SK-N-MC (cell line): ENCODE measurements around the gene WWC1.

Experiments used
- DNase-seq: peaks from one replicate; pipeline ENCODE4 v3.0.0-alpha.2; 2011; ENCODE audit warnings: low read depth, low spot score
- H3K27ac ChIP-seq: fragments of 200-600 bp; sonication (generic); 2 replicates; pipeline ENCODE4 v1.5.1; 2016; ENCODE audit warnings: mixed run types
- H3K36me3 ChIP-seq: fragments of 200-600 bp; sonication (generic); 2 replicates; pipeline ENCODE4 v1.6.1; 2017; ENCODE audit warnings: antibody characterized with exemption, low read length, mixed read lengths; ENCODE audit not compliant: insufficient read depth
- H3K4me3 ChIP-seq: fragments of 200-600 bp; sonication (generic); 2 replicates; pipeline ENCODE4 v1.5.1; 2016
- H3K9ac ChIP-seq: fragments of 200-600 bp; sonication (generic); 2 replicates; pipeline ENCODE4 v1.8.0; 2017; ENCODE audit warnings: mixed run types, mixed read lengths; ENCODE audit not compliant: insufficient read length
- H3K9me3 ChIP-seq: fragments of 200-600 bp; sonication (generic); 2 replicates; pipeline ENCODE4 v1.6.1; 2017; ENCODE audit warnings: low read depth, mild to moderate bottlenecking, antibody characterized with exemption, low read length, moderate library complexity, mixed read lengths
- EZH2 ChIP-seq: fragments of 200-600 bp; sonication (generic); IDR thresholded peaks from one replicate; pipeline ENCODE4 v1.6.1; 2017; ENCODE audit warnings: antibody characterized with exemption
- FOXP2 ChIP-seq: optimal IDR thresholded peaks from 2 replicates; pipeline ENCODE3; 2011; ENCODE audit warnings: mild to moderate bottlenecking, moderate library complexity; ENCODE audit not compliant: insufficient read depth; ENCODE audit errors: extremely low read length, control extremely low read depth
- POLR2AphosphoS5 ChIP-seq: IDR thresholded peaks from 2 replicates; pipeline ENCODE4 v1.6.1; 2012; ENCODE audit warnings: mild to moderate bottlenecking, low read depth, low read length, borderline replicate concordance

The WWC1 gene

GRCh38 chr5:168449166-168449565, 157.7 kb downstream of the WWC1 start:
- H3K36me3 ChIP-seq, result no peaks in the 10 kb centered on the region
- no peak overlapping the region for H3K4me3 ChIP-seq
- DNase-seq, result no peak
- TF ChIP-seq EZH2 (no peak), POLR2AphosphoS5 (no peak), FOXP2 (no peak)
- H3K9ac ChIP-seq, result no peak overlapping the region
- no peak overlapping the region for H3K27ac ChIP-seq
- no peaks in the 10 kb centered on the region for H3K9me3 ChIP-seq

- Histone ChIP-seq H3K4me3 (no peak overlapping the region), H3K9me3 (no peaks in the 10 kb centered on the region), H3K9ac (no peak overlapping the region), H3K36me3 (no peaks in the 10 kb centered on the region), H3K27ac (no peak overlapping the region)
- no peak for DNase-seq
- no peak for TF ChIP-seq EZH2
- no peak for TF ChIP-seq FOXP2
- no peak for TF ChIP-seq POLR2AphosphoS5
Observed at GRCh38 chr5:168451565-168451964, 160.1 kb downstream of the WWC1 start.

DNA sequence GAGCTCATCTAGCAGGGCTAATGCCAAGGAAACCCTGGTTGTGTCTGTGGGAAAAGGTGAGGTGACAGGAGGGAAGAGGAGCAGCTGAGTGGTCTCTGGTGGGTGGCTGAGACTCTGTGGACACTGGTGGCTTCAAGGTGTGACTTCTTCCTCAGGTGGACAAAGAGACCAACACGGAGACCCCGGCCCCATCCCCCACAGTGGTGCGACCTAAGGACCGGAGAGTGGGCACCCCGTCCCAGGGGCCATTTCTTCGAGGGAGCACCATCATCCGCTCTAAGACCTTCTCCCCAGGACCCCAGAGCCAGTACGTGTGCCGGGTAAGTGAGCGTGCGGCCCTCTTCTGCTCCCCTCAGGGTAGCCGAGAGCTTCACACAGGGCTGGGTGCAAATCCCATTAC, 163.8 kb downstream of the WWC1 start:
- Histone ChIP-seq H3K9ac (no peak overlapping the region), H3K27ac (no peak overlapping the region), H3K4me3 (no peak overlapping the region), H3K36me3 (no peaks in the 10 kb centered on the region), H3K9me3 (no peaks in the 10 kb centered on the region)
- TF ChIP-seq POLR2AphosphoS5 (no peak), FOXP2 (no peak), EZH2 (no peak)
- no peak for DNase-seq

- Histone ChIP-seq H3K9me3 (no peaks in the 10 kb centered on the region), H3K4me3 (no peak overlapping the region), H3K36me3 (no peaks in the 10 kb centered on the region), H3K9ac (no peak overlapping the region), H3K27ac (no peak overlapping the region)
- TF ChIP-seq FOXP2 (no peak), EZH2 (no peak), POLR2AphosphoS5 (no peak)
- no peak for DNase-seq
Observed at GRCh38 chr5:168457542-168457941, 166.1 kb downstream of the WWC1 start.

- no peak overlapping the region for H3K27ac ChIP-seq
- H3K4me3 ChIP-seq, result no peak overlapping the region
- no peaks in the 10 kb centered on the region for H3K9me3 ChIP-seq
- TF ChIP-seq POLR2AphosphoS5 (no peak), FOXP2 (no peak), EZH2 (no peak)
- H3K9ac ChIP-seq, result no peak overlapping the region
- no peak for DNase-seq
- no peaks in the 10 kb centered on the region for H3K36me3 ChIP-seq
Observed at GRCh38 chr5:168460606-168461005, 169.2 kb downstream of the WWC1 start.

DNA sequence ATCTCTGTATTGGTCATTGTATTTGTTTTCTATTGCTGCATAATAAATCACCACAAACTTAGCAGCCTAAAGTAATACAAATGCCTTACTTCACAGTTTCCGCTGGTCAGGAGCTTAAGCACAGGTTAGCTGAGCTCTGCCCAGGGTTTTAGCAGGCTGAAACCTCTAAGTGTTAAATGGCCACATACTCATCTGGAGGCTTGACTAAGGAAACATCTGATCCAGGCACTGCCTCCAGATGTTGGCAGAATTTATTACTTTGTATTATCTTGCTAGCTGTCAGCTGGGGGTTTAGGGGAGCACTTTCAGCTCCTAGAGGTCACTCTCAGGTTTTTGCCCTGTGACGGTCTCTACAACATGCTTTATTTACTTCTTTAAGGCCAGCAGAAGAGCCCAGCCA, 171.6 kb downstream of the WWC1 start:
- H3K36me3 ChIP-seq, result no peaks in the 10 kb centered on the region
- H3K4me3 ChIP-seq, result no peak overlapping the region
- no peak for TF ChIP-seq EZH2
- no peak for TF ChIP-seq FOXP2
- no peak for TF ChIP-seq POLR2AphosphoS5
- DNase-seq, result no peak
- H3K9ac ChIP-seq, result no peak overlapping the region
- H3K9me3 ChIP-seq, result no peaks in the 10 kb centered on the region
- H3K27ac ChIP-seq, result no peak overlapping the region

DNA sequence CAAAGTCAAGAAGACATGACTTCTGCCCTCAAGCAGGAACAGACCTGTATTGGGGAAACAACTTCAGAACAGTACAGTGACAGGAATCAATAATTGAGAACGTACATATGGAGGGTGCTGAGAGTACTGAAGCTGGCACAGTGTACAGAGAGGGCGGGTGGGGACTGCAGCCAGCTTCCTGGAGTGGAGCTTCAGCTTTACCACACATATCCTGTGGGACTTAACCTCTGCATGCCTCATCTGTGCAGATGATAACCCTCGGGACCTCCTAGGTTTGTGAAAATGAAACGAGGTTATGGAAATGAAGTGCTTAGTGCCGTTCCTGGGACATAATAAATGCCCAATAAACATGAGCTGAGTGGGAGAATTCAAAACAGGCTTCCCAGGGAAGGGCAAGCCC, 172.8 kb downstream of the WWC1 start:
- no peak overlapping the region for H3K4me3 ChIP-seq
- no peaks in the 10 kb centered on the region for H3K9me3 ChIP-seq
- H3K9ac ChIP-seq, result no peak overlapping the region
- DNase-seq, result no peak
- no peaks in the 10 kb centered on the region for H3K36me3 ChIP-seq
- no peak overlapping the region for H3K27ac ChIP-seq
- TF ChIP-seq POLR2AphosphoS5 (no peak), FOXP2 (no peak), EZH2 (no peak)

- no peaks in the 10 kb centered on the region for H3K36me3 ChIP-seq
- TF ChIP-seq POLR2AphosphoS5 (no peak), EZH2 (no peak), FOXP2 (no peak)
- no peak overlapping the region for H3K4me3 ChIP-seq
- H3K9me3 ChIP-seq, result no peaks in the 10 kb centered on the region
- no peak for DNase-seq
- H3K27ac ChIP-seq, result no peak overlapping the region
- H3K9ac ChIP-seq, result no peak overlapping the region
Observed at GRCh38 chr5:168464641-168465040, 173.2 kb downstream of the WWC1 start.

DNA sequence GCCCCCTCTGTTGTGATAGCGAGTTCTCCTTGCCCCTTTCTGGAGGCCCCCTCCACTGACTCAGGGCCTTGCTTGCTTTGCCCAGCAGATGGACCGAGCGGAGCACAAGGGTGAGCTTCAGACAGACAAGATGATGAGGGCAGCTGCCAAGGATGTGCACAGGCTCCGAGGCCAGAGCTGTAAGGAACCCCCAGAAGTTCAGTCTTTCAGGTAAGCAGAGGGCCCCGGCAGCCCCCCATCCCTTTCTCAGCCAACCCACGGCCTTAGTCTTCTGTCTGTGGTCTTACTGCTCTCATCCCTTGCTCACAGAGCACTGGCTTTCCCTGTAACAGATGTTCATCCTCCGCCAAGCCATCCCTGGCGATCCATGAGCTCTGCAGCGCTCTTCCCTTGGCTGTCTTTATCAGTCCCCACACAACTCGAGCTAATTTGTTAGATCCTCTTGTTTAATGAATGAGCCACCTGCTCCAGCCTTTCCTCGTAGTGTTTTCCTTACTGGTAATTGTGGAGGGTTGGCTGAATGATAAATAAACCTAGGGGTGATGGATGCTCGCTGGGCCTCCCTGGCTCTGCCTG, 176.4 kb downstream of the WWC1 start:
- H3K9me3 ChIP-seq, result no peaks in the 10 kb centered on the region
- DNase-seq, result no peak
- no peak overlapping the region for H3K9ac ChIP-seq
- H3K36me3 ChIP-seq, result no peaks in the 10 kb centered on the region
- TF ChIP-seq EZH2 (no peak), FOXP2 (no peak), POLR2AphosphoS5 (no peak)
- H3K4me3 ChIP-seq, result no peak overlapping the region
- H3K27ac ChIP-seq, result no peak overlapping the region
